Cortex of kidney (tissue), 1 donor: ENCODE measurements around the gene LRRC18.

Experiments
- DNase-seq: peaks from one replicate; lab custom pipeline; 2025; lab: John Stamatoyannopoulos, UW

The LRRC18 gene

DNA sequence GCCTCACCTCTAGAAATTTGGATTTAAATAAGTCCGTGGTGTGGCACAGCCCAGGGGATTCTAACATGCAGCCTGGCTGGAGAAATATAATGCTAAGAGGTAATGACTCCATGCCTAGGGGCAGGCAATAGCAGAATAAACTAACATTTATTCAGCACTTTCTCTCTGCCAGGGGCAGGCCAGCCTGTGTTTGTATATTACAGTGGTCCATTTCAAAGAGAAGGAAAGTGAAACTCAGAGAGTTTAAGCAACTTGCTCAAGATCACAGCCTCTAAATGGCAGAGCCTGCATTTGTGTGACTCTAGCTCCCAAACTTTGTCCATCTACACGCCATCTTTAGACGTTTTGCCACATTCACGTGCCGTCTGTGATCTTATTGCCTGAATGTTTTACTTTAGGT lies 6.7 kb upstream of the LRRC18 start:
- no peak for DNase-seq

DNA sequence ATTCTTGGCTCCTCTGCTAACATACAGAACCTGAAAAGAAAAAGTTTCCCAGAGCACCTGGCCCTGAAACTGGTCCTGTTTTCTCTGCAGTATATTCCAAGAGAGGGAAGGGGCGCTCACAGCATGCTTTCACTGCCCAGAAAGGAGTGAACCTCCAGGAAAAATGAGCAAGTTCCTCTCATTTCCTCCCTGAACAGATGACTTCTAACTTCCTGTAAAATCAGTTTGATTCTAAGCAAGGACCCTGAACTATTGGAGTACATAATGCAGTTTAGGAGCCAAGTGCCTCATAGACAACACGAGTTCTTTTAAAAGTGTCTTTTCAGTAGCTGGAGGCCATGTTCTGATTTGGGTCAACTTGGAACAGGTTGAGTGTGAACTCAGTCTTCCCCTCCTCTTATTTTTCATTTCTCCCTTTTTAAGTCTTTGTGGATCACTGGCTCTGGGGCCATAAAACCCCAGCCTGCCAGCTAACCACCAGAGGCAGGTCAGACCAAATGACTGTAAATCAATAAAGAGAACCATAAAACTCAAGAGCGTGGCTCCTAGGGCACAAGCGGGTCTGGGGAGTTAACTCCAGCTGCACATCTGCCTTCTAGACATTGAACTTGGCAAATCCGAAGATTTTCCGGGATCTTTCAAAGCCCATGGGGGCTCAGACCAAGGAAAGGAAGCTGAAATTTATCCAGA lies 5.9 kb upstream of the LRRC18 start:
- no peak for DNase-seq

DNA sequence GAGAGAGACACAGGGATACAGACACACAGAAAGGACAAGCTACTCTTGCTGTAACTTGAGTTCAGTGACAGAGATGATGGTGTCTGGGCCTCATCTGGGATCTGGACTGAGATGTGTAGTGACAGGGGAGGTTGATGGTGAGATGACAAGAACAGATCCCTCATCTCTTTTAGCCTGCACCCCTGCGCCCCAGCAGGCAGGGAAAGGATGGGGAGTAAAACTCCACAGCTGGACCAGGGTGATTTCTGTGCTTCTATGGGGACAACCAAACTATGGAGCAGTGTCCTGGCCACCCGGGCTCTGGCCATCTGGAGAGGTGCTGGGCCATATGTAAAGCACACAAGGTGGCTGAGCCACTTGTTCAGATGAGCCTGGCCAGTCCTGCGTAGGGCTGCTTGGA lies 4.5 kb upstream of the LRRC18 start:
- DNase-seq = no peak

DNA sequence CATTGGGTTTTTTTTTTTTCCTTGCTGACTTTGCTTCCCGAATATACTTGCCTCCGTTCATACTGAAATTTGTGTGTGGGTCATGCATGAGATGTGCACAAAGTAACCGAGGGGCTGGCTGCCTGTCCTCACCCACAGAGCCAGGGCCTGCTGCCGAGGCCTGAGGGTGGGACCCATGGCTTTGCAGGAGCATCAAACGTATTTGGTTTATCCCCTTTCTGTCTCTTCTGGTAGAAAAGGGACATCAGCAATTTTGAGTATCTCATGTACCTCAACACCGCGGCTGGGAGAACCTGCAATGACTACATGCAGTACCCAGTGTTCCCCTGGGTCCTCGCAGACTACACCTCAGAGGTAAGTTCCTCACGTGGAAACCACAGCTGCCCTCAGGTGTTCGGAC lies 3.5 kb upstream of the LRRC18 start:
- no peak for DNase-seq

DNA sequence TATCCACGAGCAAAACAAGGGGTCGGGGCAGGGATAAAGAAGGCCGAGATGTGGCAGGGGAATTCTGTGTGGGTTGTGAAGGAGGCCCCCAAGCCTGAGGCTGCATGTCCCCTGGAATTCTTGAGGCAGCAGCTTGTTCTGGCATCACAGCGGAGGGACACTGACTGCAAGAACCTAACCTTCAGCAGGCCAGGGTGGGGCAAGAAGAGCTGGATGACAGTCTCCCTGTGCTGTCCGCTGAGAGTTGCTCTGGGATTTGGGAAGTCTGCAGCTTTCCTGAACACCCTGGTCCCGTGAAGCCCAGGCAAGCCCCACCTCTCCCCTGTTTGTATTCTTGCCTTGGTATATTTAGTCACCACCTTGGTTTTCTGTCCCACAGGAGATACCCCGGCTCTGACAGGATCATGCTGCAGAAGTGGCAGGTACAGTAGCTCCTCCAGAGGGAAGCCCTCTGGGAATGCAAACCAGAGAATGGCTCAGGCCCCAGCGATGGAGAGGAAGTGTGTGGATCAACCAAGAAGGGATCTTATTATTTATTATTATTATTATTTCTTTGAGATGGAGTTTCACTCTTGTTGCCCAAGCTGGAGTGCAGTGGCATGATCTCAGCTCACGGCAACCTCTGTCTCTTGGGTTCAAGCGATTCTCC lies 1.9 kb upstream of the LRRC18 start:
- DNase-seq = no peak

DNA sequence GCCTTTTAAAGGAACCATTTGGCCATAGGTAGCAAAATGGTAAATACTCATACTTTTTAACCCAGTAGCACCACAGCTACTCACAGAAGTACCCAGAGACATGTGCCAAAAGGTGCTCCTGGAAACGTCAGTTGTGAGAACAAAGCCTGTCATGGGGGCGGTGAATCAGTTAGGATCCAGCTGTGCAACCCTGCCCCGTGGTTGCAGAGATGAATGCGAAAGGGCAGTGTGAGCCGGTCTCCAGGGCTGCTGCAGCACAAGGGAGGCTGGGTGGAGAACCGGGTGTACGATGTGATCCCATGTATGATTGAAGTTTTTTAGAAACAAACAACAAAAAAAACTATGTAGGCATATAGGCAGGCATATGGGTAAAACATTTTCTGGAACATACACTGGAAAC lies 1.3 kb upstream of the LRRC18 start:
- DNase-seq = no peak

DNA sequence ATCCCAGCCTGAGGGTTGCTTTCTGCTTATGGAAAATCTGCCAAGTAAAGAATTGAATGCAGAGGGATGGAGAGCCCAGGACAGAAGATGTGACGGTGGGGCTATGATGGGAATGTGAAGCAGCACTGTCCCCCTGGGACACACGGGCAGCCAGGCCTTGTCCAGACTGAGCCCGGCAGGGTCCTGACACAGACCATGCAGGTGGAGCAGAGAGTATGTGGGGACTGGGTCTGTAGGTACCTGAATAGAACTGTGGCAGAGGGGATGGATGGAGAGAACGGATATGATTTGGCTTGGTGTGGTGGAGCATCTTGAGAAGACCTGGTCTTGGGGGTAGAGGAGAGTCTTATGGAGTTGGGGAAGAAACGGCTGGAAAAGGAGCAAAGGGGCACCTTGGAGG lies 732 bp upstream of the LRRC18 start:
- DNase-seq = no peak

DNA sequence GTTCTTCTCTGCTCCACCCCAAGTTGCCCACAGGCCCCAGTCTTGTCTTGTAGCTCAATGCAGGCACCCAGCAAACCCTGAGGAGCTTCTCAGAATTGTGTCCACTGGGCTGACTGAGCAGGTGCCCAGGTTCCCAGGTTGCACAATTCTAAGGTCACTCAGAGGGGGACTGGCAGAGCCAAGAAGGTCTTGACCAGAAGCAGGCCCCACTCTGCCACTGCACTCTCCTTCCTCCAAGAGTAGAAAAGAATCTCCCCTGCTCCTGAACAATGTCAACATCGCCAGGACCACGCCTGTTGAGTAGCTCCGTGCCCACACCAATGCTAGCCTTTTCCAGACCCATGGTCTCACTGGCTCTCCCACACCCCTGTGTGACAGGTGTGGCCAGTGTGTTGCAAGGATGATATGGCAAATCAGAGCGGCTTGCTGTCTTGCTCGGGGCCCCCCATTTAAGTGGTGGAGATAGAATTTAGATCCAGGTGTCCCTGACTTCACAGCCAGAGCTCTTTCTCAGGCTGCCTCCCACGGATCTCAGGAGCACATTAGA lies 577 bp downstream of the LRRC18 start:
- DNase-seq = no peak

DNA sequence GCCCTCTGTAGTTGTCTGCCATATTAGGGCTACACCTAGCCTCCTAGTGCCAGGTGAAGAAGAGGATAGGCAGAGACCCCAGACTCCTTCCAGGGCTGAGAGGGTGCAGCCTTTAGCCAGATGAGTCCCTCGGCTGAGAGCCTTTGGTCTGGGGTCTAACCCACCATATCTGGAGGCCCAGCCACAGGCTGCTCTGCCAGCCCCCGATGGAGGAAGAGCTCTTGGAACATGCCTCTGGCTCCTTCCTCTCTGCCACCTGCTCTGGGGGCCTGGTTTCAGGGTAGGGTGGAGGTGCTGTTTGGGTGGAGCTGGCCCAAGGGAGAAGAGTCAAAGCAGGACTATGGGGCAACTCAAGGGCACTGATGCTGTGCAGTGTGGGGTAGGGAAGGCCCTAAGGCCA lies 1.4 kb downstream of the LRRC18 start:
- no peak for DNase-seq

DNA sequence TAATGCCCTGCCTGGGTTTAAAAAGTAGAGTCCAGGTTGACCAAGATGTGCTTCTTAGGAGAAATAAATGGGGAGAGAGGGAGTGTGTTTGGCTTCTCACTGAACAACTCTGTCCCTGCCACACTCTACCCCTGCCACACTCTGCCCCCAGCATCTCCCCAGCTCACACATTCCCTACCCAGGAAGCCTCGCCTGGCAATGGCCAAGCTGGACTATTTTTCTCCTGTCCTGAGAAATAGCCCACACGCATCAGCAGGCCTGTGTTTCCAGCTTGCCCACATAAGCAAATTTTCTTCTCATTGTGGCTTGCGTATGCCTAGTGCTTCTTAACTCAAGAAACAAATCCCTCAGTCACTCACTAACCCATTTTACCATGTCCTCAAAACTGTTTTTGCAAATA lies 1.8 kb downstream of the LRRC18 start:
- DNase-seq = no peak

DNA sequence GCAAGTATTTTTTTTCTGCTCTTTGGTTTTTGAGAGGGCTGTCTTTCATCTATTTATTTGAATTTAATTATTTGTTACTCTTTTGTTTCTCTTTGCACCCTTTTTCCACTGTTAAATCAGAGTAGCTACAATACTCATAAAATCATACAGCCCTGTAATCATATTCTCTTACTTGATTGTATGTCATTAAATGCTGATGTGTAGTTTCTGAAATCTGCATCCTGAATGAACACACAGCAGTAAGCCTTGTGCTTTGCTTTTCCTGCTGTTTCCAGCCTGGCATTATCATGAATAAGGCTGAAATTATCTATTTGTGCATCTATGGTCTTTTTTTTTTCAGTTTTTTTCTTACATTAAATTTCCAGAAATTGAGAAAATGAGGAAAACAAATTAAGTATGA lies 4.1 kb downstream of the LRRC18 start:
- no peak for DNase-seq

DNA sequence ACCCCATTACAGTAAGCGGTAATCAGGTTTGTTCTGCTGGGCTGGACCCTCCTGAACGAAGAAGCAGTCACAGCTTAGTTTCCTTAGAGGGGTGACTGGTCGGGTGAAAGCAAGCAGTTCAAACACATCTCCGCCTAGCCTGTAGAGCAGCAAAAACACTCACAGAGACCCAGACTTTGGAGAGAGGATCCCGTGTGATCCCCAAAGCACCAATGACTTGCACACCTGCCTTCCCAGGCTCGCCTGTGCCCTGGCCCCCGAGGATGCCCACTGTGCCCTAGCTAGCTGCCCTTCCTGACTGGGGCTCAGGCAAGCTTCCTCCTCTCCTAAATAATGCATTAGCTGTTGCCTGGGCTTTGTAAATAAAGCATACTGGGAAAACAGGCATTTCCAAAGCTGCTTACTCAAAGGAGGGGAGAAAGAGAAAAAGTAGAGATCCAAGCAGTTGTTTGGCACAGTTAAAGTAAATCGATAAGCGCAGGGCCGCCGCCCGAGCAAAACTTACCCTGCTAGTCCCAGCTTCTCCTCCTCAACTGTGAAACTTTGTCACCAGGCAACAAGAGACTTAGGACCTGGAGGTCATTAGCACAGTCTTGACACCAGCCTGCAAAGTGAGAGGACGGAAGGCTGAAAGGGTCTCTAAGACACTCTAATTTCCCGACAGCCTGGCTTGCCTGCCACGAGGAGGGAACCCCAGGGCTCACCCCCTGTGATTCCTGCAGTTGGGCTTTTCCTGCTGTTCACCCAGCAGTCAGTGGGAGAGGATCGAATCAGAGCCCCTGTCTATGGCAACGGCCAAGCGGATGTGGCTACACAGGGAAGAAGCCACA lies 4.8 kb downstream of the LRRC18 start:
- no peak for DNase-seq

DNA sequence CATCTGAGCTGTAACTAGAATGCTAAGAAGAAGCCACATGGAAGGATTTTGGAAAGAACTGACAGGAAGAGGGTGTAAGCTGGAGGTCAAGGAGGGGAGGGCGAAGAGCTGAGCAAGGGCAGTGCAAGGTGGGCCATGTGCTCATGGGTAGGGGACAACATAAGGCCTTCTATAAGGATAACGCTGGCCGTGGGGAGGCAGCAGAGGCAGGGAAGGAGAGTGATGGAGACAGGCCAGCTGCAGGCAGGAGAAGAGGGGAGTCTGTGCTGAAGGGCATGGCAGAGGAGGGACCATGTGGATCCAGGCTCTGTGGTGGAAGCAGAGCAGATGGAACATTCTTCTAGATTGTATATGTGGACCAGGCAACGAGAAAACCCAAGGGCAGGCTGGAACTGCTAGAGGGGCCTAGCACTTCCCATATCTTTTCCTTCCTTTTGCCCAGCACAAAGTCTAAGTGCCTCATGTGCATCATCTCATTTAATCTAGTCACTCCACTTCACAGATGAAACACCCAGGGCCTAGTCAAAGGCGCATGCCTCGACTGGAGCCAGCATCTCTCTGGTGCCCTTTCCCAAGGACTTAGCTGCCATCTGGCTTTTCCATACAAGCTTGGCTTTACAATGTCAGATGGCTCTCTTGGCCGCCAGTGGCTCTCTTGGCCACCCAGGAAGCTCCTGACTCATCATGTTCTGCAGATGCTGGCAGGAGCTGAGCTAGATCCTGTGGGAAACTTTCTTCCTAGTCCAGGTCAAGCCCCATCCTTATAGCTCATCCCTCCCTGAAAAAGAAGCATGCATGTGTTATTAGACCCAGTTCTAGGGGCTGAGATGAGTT lies 6.6 kb downstream of the LRRC18 start:
- DNase-seq = no peak

DNA sequence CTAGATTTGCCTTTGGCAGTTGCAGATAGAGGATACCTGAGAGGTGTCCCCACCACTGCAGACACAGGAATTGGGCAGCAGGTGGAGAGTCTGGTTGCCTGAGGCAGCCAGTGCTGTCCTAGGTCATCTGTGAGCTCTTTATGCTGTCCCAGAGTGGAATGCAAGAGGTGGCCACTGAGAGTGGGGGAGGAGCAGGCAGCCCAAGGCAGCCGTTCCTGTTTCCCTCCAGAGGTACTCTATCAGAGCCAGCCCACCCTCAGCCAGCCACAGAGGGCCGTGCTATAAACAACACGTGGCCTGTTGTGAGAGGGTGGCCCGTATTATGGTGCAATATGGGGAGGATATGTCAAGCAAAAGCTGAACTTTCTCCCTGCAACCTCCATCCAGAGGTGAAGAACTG lies 8.5 kb downstream of the LRRC18 start:
- no peak for DNase-seq

DNA sequence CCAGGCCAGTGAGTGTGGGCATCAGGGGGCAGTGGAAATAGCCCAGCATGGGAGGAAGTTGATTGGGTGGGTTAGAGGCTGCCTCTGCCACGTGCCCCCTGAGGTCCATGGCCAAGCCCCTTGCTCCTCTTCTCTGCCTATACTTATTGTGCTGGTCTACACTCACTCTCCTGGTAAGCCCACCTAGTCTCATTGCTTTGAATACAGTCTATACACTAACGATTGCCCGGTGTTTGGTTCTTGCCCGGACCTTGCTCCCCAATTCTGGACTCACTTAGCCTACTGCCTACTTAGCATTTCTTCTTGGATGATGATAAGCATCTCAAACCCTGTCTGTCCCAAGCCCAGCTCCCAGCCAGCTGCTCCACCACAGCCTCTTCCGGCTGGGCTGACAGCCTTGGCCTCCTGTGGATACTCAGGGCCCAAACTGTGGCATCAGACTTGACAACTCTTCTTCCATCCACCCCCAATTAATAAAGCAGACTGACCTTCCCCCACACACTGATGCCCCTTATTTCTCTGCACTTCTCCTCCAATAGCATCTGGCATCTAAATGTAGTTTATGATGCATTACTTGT lies 10.1 kb downstream of the LRRC18 start:
- DNase-seq = no peak

DNA sequence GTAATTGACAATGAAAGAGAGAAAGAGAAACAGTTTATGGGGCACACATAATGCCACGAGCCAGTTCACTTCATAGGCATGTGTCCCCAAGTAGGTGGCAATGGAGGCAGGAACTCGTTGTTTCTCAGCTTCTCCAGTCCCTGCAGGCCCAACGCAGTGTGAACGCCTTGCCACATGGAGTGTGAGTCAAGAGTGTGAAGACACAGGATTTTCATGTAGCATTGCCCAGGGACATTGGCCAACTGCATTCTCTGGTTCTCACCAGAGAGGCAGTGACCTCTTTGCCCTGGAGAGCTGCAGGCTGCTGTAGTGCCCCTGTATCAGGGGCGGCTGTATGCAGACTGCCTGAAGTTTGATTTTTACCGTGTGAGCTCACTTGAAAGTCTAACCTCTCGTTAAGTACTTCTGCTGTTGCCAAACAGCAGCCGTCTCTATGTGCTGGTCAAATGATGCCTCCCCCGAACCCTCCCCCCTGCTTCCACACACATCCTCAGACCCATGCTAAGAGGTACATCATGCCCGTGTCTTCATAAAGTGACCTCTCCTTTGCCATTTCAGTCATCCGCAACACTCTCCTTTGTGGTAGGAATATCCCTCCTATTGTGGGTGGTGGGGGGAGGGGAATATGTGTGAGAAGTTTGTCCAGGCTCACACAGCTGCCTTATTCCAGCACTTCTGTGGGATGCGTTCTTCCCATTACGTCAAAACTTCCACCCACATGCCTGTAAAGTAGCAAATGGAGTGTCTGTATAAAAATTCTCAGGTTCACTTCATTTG lies 12.7 kb downstream of the LRRC18 start:
- no peak for DNase-seq

DNA sequence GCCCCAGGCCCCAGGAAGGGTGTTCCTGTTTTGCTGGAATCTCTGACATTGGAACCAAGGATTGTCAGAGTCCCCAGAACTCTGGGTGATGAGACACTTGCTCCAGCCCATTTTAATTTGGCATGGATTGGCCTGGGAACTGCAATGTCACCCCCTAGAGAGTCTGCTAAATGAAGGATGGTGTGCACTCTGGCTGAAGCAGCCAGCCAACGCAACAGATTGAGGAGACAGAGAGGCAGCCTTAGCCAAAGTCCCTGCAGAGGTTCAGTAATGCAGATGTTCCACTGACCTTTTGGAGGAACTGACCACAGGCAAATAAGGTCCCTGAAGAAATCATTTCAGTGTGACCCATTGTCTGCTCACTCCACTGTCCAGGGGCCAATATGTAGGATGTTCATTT lies 13.4 kb downstream of the LRRC18 start:
- no peak for DNase-seq

DNA sequence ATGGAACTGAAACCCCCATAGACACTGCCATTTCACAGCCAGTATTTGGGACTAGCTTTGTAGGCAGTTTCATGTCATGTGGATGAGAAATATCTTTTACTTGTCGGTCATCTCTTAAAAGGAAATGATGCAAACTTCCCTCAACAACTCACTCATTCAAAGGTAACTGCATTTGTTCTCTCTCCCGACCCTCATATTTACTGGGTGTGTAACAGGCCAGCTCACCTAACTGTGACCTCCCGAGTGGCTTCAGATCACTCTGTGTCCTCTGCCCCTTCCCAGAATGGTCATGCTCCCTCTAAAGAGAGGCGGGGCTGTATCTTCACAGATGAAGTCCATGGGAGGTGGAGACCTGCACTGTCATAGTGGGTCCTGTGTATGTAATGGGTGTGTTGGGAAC lies 14.7 kb downstream of the LRRC18 start:
- no peak for DNase-seq

DNA sequence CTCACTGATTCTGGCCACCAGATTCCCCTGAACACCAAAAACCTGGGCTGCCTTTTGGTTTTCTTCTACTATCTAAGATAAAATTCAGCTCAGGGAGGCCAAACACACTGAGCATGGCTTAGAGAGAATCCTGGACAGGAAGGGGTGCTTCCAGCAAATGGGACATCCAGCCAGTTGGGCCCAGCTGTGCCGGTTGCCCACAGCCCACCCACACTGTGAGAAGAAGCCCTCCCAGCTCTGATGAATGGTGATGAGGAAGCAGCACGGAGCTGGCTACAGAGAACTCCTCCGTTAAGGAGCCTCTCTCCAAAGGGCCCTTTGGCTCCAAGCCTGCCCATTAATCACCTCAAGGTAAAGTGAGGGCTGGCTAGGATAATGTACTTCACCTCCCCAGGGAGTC lies 15.9 kb downstream of the LRRC18 start:
- DNase-seq = no peak

DNA sequence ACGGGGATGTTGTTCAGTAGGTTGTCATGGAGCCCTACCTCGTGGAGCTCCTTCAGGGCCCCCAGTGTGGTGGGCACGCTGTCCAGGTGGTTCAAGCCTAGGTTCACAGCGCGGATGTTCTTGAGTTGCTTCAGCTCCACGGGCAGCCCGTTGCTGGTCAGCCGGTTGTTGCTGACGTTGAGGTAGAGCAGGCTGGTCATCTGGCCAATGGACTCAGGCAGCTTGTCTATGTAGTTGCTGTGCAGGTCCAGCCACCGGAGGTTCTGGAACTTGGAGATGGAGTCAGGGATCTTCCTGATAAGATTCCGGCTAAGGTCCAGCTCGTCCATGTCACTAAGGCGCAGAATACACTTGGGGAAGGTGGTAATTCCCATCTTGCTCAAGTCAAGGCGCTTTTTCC lies 26.0 kb downstream of the LRRC18 start:
- no peak for DNase-seq

DNA sequence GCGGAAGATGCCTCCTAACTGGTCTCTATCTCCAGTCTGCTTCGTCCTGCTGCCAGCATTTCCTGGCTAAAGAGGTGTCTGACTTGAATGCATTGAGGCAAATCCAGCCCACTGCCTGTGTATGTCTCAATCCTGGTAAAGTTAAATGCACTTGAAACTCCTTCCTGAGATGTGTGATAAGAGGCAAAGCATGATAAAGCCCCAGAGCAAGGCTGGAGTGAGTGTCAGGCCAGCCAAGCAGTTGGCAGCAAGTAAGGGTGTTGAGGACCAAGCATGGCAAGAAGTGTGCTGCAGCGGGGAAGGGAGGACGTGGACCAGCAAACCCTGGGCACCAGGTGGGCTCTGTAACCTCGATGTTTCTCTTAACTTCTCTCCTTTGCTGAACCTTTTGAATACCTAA lies 29.1 kb downstream of the LRRC18 start:
- DNase-seq = no peak
